Caco-2 (cell line): ENCODE results near the gene REV3L. TPM values are rescaled to one million over a fixed set of nuclear protein-coding genes. Genes with fewer than 3 reads are reported as not detected.

Source experiments
- BruUV-seq: library from RNA; stranded (reverse); fragments of 400-500 nt; replicated peaks from 2 replicates; lab custom pipeline; 2021; lab: Mats Ljungman, UMichigan
- CTCF ChIA-PET: fragments of 300-600 bp; sonication (Branson Sonifier 250); formaldehyde crosslinking; loops from one replicate; lab custom pipeline; 2022; ENCODE audit warnings: antibody characterized with exemption; lab: Charles Lee
- POLR2A ChIA-PET: fragments of 300-600 bp; sonication (Branson Sonifier 250); formaldehyde crosslinking; loops from one replicate; lab custom pipeline; 2022; ENCODE audit warnings: antibody characterized with exemption; lab: Charles Lee
- DNase-seq, 2 experiments: peaks; one replicate each; pipeline versions ENCODE4 v3.0.0 to v3.0.0-alpha.2; 2020 to 2022
- H3K27me3 ChIP-seq: replicated peaks from 2 replicates; pipeline ENCODE4 v1.6.0; 2011; ENCODE audit warnings: low read length; ENCODE audit not compliant: control insufficient read depth, insufficient read depth
- H3K36me3 ChIP-seq: 2 replicates; pipeline ENCODE4 v1.5.1; 2011; ENCODE audit warnings: low read length; ENCODE audit not compliant: control insufficient read depth, insufficient read depth
- H3K4me1 ChIP-seq: fragments of 250-450 bp; sonication (Bioruptor Pico); 2 replicates; pipeline ENCODE4 v1.5.1; 2020; ENCODE audit warnings: mild to moderate bottlenecking
- H3K4me3 ChIP-seq: 2 replicates; pipeline ENCODE4 v1.5.1; 2011; ENCODE audit warnings: low read depth, mild to moderate bottlenecking, control low read depth, low read length
- H3K9me3 ChIP-seq: fragments of 250-450 bp; sonication (Bioruptor Pico); 2 replicates; pipeline ENCODE4 v1.5.1; 2020; ENCODE audit warnings: mild to moderate bottlenecking, moderate library complexity
- H3K27ac Mint-ChIP-seq: one replicate; pipeline ENCODE4 v1.8.0; 2022; ENCODE audit warnings: mixed read lengths; ENCODE audit not compliant: unreplicated experiment
- H3K27me3 Mint-ChIP-seq: one replicate; pipeline ENCODE4 v1.8.0; 2022; ENCODE audit warnings: mixed read lengths; ENCODE audit not compliant: insufficient read depth, unreplicated experiment
- H3K36me3 Mint-ChIP-seq: one replicate; pipeline ENCODE4 v1.8.0; 2022; ENCODE audit warnings: mild to moderate bottlenecking, mixed read lengths; ENCODE audit not compliant: insufficient read depth, unreplicated experiment
- H3K4me1 Mint-ChIP-seq: one replicate; pipeline ENCODE4 v1.8.0; 2022; ENCODE audit warnings: low read depth, mixed read lengths; ENCODE audit not compliant: unreplicated experiment
- H3K4me3 Mint-ChIP-seq: one replicate; pipeline ENCODE4 v1.8.0; 2022; ENCODE audit warnings: mild to moderate bottlenecking, moderate library complexity, mixed read lengths; ENCODE audit not compliant: unreplicated experiment
- H3K9me3 Mint-ChIP-seq: one replicate; pipeline ENCODE4 v1.8.0; 2022; ENCODE audit warnings: mixed read lengths; ENCODE audit not compliant: unreplicated experiment
- intact Hi-C: fragments of 100-400 bp; cut with micrococcal nuclease; formaldehyde crosslinking; loops from one replicate; pipeline ENCODE4 v1.10.0; 2022; ENCODE audit not compliant: unreplicated experiment
- total RNA-seq: library from RNA; stranded (reverse); gene quantifications from 2 replicates; pipeline ENCODE4 v1.2.3, GENCODE V29; 2022
- TF ChIP-seq, protein P1 (sequence below), 2 experiments: fragments of 200-600 bp in 1 of 2; IDR thresholded peaks; 1 replicate in 1 of 2; 2 replicates in 1 of 2; pipeline versions ENCODE4 v1.5.1 to v1.8.0; 2011 to 2022; ENCODE audit warnings: antibody characterized with exemption in 1 of 2, control low read depth in 1 of 2, inconsistent platforms in 1 of 2, low read depth in 1 of 2, low read length in 1 of 2, mild to moderate bottlenecking in 1 of 2, moderate library complexity in 1 of 2; ENCODE audit not compliant: insufficient read depth in 1 of 2, severe bottlenecking in 1 of 2, unreplicated experiment in 1 of 2

The REV3L gene
- total RNA-seq, 1 experiment from 2014 or later = 22.2 TPM

DNA sequence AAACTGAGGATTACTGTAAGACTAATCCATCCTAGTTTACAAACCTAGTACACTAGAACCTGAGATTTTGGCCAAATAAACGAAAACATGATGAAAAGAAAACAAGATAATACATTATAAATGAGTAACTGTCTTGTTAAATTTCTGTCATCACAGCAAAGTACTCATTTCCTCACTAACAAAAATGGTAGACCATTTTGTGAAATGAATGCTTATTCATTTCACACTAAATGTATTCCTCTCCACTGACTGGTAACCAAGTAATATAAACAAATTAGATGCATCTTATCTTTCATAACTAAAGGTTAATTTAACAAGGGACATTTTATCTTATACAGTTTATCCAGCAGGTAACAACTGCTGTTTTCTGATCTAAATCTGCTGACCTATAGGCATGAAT lies 143.7 kb downstream of the REV3L start:
- Mint-ChIP-seq H3K36me3 (peaks cover 10% of the 10 kb centered on the region), H3K4me3 (no peak overlapping the region), H3K4me1 (no peaks in the 10 kb centered on the region), H3K9me3 (no peaks in the 10 kb centered on the region), H3K27ac (no peak overlapping the region), H3K27me3 (no peaks in the 10 kb centered on the region)
- Histone ChIP-seq H3K4me1 (peaks cover 6% of the 10 kb centered on the region), H3K4me3 (no peak overlapping the region), H3K9me3 (no peaks in the 10 kb centered on the region), H3K36me3 (no peaks in the 10 kb centered on the region), H3K27me3 (no peaks in the 10 kb centered on the region)
- intact Hi-C loops = no loop called here
- ChIA-PET CTCF (no interaction called here), POLR2A (no interaction called here)
- DNase-seq = no peak
- TF ChIP-seq, protein P1, sequence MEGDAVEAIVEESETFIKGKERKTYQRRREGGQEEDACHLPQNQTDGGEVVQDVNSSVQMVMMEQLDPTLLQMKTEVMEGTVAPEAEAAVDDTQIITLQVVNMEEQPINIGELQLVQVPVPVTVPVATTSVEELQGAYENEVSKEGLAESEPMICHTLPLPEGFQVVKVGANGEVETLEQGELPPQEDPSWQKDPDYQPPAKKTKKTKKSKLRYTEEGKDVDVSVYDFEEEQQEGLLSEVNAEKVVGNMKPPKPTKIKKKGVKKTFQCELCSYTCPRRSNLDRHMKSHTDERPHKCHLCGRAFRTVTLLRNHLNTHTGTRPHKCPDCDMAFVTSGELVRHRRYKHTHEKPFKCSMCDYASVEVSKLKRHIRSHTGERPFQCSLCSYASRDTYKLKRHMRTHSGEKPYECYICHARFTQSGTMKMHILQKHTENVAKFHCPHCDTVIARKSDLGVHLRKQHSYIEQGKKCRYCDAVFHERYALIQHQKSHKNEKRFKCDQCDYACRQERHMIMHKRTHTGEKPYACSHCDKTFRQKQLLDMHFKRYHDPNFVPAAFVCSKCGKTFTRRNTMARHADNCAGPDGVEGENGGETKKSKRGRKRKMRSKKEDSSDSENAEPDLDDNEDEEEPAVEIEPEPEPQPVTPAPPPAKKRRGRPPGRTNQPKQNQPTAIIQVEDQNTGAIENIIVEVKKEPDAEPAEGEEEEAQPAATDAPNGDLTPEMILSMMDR (IDR thresholded peaks at IDR 0.05; ENCODE audit: insufficient read depth in 1 of 2, low read depth in 1 of 2, low read length in 1 of 2, severe bottlenecking in 1 of 2, unreplicated experiment in 1 of 2) = no peak
- BruUV-seq = no TSS peak

DNA sequence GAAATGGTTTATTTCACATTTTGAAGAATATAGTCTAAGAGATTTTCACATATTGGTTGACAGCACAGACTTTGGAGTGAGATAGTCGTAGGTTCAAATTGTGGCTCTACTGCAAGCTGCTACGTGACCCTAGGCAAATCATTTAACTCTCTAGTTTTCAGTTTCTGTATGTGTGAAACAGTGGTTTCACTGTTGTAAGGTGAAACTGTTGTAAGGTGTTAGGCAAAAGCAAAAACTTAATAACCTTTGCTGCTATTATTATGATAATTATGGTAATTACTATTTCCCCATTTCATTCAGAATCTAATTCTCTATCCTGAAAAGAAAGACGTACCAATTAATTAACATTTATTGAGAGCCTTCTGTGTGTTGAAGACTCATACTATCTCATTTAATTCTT lies 144.2 kb downstream of the REV3L start:
- H3K4me3 ChIP-seq = no peak overlapping the region
- H3K36me3 ChIP-seq = no peaks in the 10 kb centered on the region
- H3K4me1 ChIP-seq = peaks cover 6% of the 10 kb centered on the region
- no TSS peak for BruUV-seq
- CTCF ChIA-PET = no interaction called here
- peaks cover 10% of the 10 kb centered on the region for H3K36me3 Mint-ChIP-seq
- no peaks in the 10 kb centered on the region for H3K9me3 Mint-ChIP-seq
- POLR2A ChIA-PET = no interaction called here
- no peak overlapping the region for H3K27ac Mint-ChIP-seq
- TF ChIP-seq, protein P1 (IDR thresholded peaks at IDR 0.05; ENCODE audit: insufficient read depth in 1 of 2, low read depth in 1 of 2, low read length in 1 of 2, severe bottlenecking in 1 of 2, unreplicated experiment in 1 of 2) = no peak
- H3K27me3 ChIP-seq = no peaks in the 10 kb centered on the region
- H3K4me1 Mint-ChIP-seq = no peaks in the 10 kb centered on the region
- no peaks in the 10 kb centered on the region for H3K27me3 Mint-ChIP-seq
- intact Hi-C loops = no loop called here
- DNase-seq = no peak
- no peak overlapping the region for H3K4me3 Mint-ChIP-seq
- no peaks in the 10 kb centered on the region for H3K9me3 ChIP-seq

- Histone ChIP-seq H3K4me1 (peaks cover 6% of the 10 kb centered on the region), H3K9me3 (no peaks in the 10 kb centered on the region), H3K4me3 (no peak overlapping the region), H3K36me3 (no peaks in the 10 kb centered on the region), H3K27me3 (no peaks in the 10 kb centered on the region)
- BruUV-seq = no TSS peak
- no peaks in the 10 kb centered on the region for H3K4me1 Mint-ChIP-seq
- POLR2A ChIA-PET = no interaction called here
- CTCF ChIA-PET = no interaction called here
- H3K27ac Mint-ChIP-seq = no peak overlapping the region
- H3K36me3 Mint-ChIP-seq = peaks cover 10% of the 10 kb centered on the region
- H3K4me3 Mint-ChIP-seq = no peak overlapping the region
- H3K9me3 Mint-ChIP-seq = no peaks in the 10 kb centered on the region
- DNase-seq = peak in 1 of 2 experiments; percentile 15
- TF ChIP-seq, protein P1 (IDR thresholded peaks at IDR 0.05; ENCODE audit: insufficient read depth in 1 of 2, low read depth in 1 of 2, low read length in 1 of 2, severe bottlenecking in 1 of 2, unreplicated experiment in 1 of 2) = no peak
- intact Hi-C loops = no loop called here
- no peaks in the 10 kb centered on the region for H3K27me3 Mint-ChIP-seq
Measured at GRCh38 chr6:111337829-111338236, 145.2 kb downstream of the REV3L start.
